ENCODE data around the gene NCKAP5. TPM values are rescaled to one million over a fixed set of nuclear protein-coding genes. Genes with fewer than 3 reads are reported as not detected.

The NCKAP5 gene
- total RNA-seq, 2 donors from 2014 or later: 2.0 to 7.1 TPM

GRCh38 chr2:133241224-133241571 is 327.1 kb downstream of the NCKAP5 start:
- TF ChIP-seq CTCF (IDR thresholded peaks at IDR 0.05) (no peak), POLR2AphosphoS5 (IDR thresholded peaks at IDR 0.05) (no peak), POLR2A (IDR thresholded peaks at IDR 0.05) (no peak)
- H3K4me3 ChIP-seq: no peak overlapping the region
- 33% methylated on average over 2 of the region's 2 CpGs for WGBS
- no peaks in the 10 kb centered on the region for H3K9me3 ChIP-seq
- no peak overlapping the region for H3K27ac ChIP-seq
- no peak for DNase-seq (ENCODE audit: low spot score)
- intact Hi-C loops (cut with DNase I): no loop called here
- no peaks in the 10 kb centered on the region for H3K4me1 ChIP-seq (replicated peaks)
- H3K36me3 ChIP-seq: no peaks in the 10 kb centered on the region
- H3K27me3 ChIP-seq (replicated peaks; ENCODE audit: insufficient read depth): no peaks in the 10 kb centered on the region

- TF ChIP-seq POLR2AphosphoS5 (IDR thresholded peaks at IDR 0.05) (no peak), CTCF (IDR thresholded peaks at IDR 0.05) (no peak), POLR2A (IDR thresholded peaks at IDR 0.05) (no peak)
- DNase-seq (ENCODE audit: low spot score): no peak
- 56% methylated on average over 5 of the region's 5 CpGs for WGBS
- Histone ChIP-seq H3K4me1 (replicated peaks) (no peaks in the 10 kb centered on the region), H3K4me3 (no peak overlapping the region), H3K36me3 (no peaks in the 10 kb centered on the region), H3K27ac (no peak overlapping the region), H3K27me3 (replicated peaks; ENCODE audit: insufficient read depth) (no peaks in the 10 kb centered on the region), H3K9me3 (no peaks in the 10 kb centered on the region)
- intact Hi-C loops (cut with DNase I): no loop called here
Measured at GRCh38 chr2:133240491-133241223, 327.6 kb downstream of the NCKAP5 start.

- TF ChIP-seq POLR2AphosphoS5 (IDR thresholded peaks at IDR 0.05) (no peak), CTCF (IDR thresholded peaks at IDR 0.05) (no peak), POLR2A (IDR thresholded peaks at IDR 0.05) (no peak)
- no peaks in the 10 kb centered on the region for H3K27me3 ChIP-seq (replicated peaks; ENCODE audit: insufficient read depth)
- H3K27ac ChIP-seq: no peak overlapping the region
- H3K4me3 ChIP-seq: no peak overlapping the region
- H3K36me3 ChIP-seq: no peaks in the 10 kb centered on the region
- H3K9me3 ChIP-seq: no peaks in the 10 kb centered on the region
- intact Hi-C loops (cut with DNase I): no loop called here
- DNase-seq (ENCODE audit: low spot score): no peak
- no peaks in the 10 kb centered on the region for H3K4me1 ChIP-seq (replicated peaks)
- 88% methylated on average over 1 of the region's 1 CpG for WGBS
Measured at GRCh38 chr2:133235968-133236367, 332.3 kb downstream of the NCKAP5 start.

- Histone ChIP-seq H3K4me3 (no peak overlapping the region), H3K27ac (no peak overlapping the region), H3K9me3 (no peaks in the 10 kb centered on the region), H3K4me1 (replicated peaks) (no peaks in the 10 kb centered on the region), H3K36me3 (no peaks in the 10 kb centered on the region), H3K27me3 (replicated peaks; ENCODE audit: insufficient read depth) (no peaks in the 10 kb centered on the region)
- intact Hi-C loops (cut with DNase I): no loop called here
- no peak for DNase-seq (ENCODE audit: low spot score)
- TF ChIP-seq CTCF (IDR thresholded peaks at IDR 0.05) (no peak), POLR2AphosphoS5 (IDR thresholded peaks at IDR 0.05) (no peak)
- WGBS: 45% methylated on average over 1 of the region's 1 CpG
Measured at GRCh38 chr2:133232556-133232955, 335.7 kb downstream of the NCKAP5 start.

GRCh38 chr2:133231264-133231663 is 337.0 kb downstream of the NCKAP5 start:
- intact Hi-C loops (cut with DNase I): no loop called here
- DNase-seq (ENCODE audit: low spot score): no peak
- no peaks in the 10 kb centered on the region for H3K36me3 ChIP-seq
- TF ChIP-seq POLR2AphosphoS5 (IDR thresholded peaks at IDR 0.05) (no peak), CTCF (IDR thresholded peaks at IDR 0.05) (no peak), POLR2A (IDR thresholded peaks at IDR 0.05) (no peak)
- no peak overlapping the region for H3K27ac ChIP-seq
- H3K27me3 ChIP-seq (replicated peaks; ENCODE audit: insufficient read depth): no peaks in the 10 kb centered on the region
- H3K4me1 ChIP-seq (replicated peaks): no peaks in the 10 kb centered on the region
- H3K4me3 ChIP-seq: no peak overlapping the region
- 75% methylated on average over 1 of the region's 1 CpG for WGBS
- H3K9me3 ChIP-seq: no peaks in the 10 kb centered on the region

All from prostate gland (tissue), 2 donors.